HG03025 (cell line): ENCODE data around the gene SLC39A12.

ENCODE experiments used
- ATAC-seq: cut with Tn5 transposase; IDR thresholded peaks from one replicate; pipeline ENCODE4 v1.9.1; 2021; ENCODE audit warnings: mild to moderate bottlenecking, moderate library complexity; ENCODE audit not compliant: unreplicated experiment, low FRiP score

The SLC39A12 gene

DNA sequence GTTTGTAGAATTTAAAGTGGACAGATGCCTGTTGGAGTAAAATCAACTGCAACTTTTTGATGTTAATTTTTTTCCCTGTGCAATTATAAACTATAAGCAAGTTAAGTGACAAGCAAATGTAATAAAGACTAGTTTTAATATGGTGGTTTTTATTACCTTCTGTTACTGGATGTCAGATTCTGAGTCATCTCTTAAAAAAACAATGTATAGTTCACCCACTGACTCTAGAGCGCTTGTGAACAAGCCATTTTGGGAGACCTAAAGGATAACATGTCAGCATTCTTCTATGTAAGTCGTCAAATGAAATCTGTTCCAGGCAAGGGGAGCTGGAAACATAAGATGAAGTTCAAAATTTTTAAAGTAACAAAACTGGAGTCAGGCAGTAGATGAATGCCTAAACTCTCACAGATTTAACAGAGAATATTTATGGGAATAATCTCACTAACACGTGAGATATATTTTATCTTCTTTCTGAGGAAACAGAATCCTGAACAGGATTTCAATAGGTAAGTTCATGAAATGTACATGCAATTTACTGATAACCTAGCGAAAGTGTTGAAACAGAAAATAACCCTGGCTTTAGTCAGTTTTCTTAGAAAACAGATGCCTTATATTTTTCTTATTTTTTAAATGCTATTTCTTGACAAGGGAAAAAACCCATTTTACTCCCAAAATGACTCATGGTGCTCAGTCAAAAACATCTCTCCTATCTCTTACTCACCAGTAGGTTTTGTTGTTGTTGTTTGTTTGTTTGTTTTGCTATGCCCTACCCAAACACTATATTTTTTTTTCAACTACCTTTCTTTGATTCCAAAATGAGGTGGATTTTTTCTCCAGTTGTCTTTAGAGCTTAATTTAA, 91.7 kb downstream of the SLC39A12 start:
- no peak for ATAC-seq

DNA sequence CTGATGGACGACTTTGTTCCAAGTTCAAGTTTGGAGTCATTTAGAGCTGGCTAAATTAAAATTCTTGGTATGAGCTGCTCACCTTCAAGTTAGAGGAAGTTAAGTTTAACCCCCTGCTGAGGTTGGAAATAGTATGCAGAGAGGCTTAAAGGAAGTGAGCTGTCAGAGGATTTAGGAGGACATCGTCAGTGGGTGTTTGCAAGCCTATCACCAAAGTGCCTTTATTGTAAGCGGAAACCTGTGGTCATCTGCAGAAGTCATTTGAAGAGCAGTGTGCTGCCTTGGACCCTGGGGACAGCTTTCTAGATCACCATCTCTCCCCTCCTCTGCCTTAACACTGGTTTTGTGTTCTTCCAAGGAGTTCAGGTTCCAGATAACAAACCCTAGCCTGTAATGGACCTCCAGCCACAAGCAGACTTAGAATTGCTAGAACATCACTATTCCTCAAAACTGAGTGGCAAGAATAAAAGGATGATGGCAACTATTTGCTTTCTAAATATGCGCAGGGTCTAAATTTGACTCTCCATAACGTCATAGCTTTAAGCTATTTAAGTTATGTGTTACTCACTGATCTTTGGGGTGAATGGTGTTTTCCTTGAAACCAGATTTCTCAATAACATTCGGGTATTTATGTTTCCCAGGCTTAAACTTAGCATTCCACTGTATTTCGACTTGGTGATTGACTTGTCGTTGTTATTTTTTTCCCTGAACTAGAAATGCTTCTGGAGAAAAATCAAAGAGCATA, 93.4 kb downstream of the SLC39A12 start:
- no peak for ATAC-seq

DNA sequence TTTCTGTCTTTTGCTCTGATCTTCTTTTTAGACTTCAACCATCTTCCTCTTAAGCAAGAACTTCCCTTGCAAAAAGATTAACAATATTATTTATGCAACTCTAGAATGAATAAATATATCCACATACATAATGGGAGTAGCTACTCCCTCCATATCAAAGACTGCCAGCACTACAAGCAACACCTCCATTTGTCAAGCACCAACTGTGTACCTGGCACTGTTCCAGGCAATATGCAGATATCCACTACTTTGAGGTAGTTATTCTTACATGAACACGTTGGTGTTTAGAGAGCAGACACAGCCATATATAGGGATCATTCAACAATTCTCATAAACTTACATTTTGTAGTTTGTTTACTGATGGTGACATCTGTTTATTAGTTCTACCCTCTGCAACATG, 104.9 kb downstream of the SLC39A12 start:
- no peak for ATAC-seq

DNA sequence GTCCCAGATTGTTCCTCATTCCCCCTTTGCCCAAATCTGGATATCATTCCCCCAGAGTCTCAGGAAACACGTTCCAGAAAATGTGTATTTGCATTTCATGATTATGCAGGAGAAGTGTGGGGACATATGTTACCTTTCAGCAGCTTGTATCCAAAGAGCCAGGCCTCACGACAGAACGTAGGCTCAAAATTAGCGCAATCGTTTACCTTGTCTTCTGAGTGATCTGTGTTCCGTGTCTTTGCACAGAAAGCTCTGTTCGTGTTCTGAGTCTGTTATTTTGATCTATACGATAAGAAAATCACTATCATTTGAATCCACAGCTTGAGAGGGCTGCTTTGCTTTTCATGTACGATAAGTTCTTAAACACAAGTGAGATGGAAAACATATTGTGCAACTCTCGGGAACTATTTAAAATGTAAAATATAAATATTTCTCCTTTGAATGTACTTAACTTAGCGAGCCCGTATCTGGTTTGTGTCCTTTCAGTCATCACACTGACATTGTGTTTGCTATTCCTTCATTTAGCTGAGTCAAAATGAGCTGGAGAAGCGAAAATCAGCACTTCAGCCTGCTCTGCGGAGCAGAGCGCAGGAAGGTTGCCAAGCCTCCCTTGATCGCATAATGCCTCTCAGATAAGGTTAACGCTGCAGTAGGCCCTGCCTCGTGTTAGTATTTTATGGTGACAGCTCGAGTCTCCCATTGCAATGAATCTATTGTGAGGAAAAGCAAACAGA, 108.3 kb downstream of the SLC39A12 start:
- no peak for ATAC-seq

DNA sequence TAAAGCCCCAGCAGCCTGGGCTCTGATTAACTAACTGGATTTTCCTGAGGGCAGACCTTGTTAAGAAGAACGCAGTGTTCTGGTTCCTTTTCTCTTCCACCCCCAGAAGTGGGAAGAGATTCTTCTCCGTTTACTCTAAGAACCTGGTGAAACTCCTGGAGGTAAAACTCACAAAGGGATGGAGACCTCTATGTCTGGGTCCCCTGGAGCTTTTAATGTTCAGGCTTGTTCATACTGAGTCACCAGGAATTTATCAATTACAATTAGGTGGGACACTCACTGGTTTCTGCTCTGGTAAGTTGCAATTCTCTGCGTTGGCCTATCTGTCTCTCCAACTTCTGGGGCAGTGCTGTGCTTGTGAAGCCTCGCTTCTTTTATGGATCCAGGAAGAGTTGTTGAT, 115.2 kb downstream of the SLC39A12 start:
- no peak for ATAC-seq

DNA sequence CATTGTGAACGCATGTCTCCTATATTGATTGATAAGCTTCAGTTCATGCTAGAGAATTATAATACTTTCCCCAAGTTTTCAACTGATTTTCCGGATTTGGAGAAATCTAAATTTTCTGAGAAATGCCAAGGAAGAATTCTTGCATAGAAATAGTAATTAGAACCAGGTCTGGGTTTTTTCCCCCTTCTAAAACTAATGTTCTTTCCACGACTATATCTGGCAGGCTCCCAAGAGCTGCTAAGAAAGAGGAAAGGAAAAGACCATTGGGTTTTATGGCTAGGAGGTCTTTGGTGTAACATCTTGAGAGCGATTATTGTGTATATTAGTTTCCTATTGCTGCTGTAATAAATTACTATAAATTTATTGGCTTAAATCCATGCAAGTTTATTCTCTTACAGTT, 116.7 kb downstream of the SLC39A12 start:
- ATAC-seq, result no peak

DNA sequence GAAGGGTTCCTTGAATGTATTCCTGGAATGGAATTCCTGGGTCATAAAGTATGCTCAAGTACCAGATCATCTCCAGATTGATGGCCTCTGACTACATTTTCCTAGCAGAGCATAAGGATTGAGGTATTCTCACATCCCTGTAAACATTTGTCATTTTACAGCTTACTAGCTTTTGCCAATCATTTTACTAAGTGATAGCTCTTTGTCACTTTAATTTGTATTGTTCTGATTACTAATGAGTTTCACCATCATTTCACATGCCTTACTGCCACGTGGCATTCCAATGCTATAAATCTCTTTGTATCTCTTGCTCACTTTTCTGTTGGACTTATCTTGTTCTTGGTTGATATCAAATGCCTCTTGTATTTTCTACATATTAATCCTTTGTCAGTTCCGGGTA, 119.9 kb downstream of the SLC39A12 start:
- ATAC-seq, result no peak

DNA sequence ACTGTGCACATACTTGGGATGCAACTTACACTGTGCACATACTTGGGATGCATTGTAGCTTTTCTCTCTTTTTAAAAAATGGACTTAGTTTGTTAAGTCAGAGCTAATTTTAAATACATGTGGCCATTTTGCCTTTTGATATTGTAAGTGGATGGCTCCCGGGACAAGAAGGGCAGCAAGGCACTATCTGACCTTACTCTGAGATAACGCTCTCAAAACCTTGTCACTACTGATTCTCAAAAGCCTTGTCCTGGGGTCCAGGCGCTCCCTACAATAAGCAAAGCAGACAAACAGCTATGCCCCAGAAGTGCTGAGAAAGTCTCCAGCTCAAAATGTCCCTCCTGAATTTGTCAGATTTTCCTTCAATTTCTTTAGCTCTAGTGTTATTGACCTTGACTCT, 121.6 kb downstream of the SLC39A12 start:
- no peak for ATAC-seq

DNA sequence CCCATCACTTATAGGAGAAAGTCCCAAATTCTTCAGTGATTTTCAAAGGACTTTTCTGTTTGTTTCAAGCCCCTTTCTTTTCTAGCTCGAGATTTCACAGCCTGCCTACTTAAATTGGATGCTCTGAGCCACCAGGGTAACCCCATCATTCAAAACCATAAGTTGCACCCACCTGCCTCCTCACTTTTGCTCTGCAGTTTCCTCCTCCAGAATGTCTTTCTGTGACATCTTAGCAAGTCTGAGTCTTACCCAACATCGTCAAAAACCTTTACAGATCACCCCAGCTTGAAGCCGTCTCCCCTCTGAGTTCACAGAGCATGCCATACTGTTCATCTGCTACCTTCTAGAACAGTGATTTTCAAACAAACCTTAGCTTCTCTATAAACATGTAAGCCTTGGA, 124.2 kb downstream of the SLC39A12 start:
- ATAC-seq, result no peak

DNA sequence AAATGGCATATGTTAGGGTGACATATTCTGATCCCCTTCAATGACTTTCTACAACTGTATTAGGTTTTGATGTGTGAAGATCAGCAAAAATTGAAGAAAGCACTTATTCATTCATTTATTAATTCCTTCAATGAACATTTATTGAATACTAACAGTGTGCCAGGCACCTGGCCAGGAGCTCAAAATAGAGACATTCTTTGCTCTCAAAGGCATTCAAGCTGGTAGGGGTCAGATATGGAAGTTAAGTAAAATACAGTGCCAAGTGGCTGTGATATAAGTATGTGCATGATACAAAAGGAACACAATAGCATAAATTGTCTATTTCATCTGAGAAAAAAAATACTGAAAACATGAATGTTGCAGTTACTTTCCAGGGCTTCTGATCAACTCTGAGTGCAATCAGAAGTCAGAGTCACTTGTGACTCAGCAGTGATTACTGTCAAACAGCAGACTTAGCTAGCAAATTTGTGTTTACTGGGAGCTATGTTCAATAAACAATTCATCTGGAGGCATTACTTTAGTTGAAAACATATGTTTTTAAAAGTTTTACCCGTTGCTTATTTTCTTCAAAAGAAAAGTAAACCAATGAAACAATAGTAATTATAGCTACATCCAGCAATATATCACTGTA, 128.1 kb downstream of the SLC39A12 start:
- no peak for ATAC-seq

DNA sequence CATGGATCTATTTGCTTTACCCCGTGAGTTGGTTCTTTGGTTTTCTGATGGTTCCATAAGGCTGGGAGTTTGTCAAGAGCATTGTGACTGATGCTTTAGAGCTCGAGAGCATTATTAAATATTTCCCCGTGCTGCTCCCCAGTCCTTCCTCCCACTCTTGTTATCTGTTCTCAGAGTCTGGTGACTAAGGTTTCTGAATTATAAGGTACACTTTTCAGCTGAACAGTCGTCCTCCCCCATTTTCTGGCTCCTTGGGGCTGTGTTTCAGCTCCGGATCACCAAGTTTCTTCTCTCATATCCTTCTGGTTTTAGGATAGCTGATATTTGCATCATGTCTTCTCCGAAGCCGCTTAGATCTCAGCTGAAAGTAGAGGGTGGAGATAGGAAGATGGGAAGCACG, 130.7 kb downstream of the SLC39A12 start:
- ATAC-seq, result no peak

DNA sequence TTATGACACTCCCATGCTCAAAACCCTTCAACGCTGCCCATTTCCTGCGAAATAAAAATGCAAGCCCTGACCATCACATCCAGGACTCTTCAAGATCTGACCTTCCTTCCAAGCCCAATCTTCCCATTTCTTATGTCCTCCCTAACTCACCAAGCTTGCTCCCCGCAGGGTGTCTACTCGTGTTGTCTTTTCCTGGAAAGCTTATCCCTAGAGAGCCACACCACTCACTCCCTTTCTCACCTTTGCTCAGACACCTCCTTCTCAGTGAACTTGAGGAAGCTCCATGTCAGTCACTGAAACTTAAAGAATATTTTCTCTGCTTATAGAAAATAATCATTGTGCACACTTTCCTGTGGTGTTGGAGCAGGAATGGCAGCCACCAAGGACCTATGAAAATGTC, 134.1 kb downstream of the SLC39A12 start:
- ATAC-seq, result no peak

DNA sequence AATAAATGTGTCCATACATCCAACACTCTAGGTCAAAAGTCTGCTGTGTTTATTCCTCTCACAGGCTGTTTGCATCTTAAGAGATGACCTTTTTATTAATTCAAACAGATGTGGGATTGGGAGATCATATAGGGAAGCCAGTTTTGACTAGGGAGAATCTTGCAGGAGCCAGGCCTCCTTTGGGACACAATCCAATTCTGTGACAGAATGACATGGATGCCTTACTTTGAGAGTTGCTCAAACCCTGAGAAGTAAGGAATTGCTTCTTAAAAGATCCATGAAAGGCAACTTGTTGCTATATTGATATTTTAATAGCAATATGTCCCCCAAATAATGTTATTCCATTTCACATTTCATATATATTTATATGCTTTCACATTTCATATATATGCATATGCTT, 135.0 kb downstream of the SLC39A12 start:
- no peak for ATAC-seq

DNA sequence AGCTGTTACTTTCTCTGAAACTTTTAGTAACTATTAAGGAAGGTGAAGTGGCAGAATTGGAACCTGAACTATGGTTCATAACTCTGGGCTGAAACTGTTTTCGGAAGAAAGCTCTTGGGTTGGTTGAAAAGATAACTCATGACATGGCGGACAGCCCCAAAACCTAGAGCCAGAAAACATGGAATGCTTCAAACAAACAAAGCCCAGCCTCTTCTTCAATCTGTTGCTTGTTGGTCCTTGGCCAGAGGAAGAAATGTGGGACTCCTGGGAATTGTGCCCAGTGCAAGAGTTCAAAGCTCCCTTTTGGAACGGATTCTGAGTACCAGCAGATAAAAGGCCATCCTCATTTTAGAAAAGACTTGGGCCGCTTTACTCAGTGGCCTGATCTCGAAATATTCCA, 135.6 kb downstream of the SLC39A12 start:
- ATAC-seq, result no peak
